MM.1S (cell line): ENCODE measurements around the gene NLRP12.

Experiments used
- EZH2 ChIP-seq: fragments of 300-600 bp; sonication (generic); optimal IDR thresholded peaks from 2 replicates; pipeline ENCODE3; 2017; ENCODE audit warnings: low read depth, mild to moderate bottlenecking, antibody characterized with exemption, low read length, mixed read lengths
- TF ChIP-seq, protein P1 (sequence below): fragments of 300-600 bp; sonication (generic); IDR thresholded peaks from 2 replicates; pipeline ENCODE4 v1.5.1; 2016; ENCODE audit warnings: antibody characterized with exemption, low read length, mixed read lengths

DNA sequence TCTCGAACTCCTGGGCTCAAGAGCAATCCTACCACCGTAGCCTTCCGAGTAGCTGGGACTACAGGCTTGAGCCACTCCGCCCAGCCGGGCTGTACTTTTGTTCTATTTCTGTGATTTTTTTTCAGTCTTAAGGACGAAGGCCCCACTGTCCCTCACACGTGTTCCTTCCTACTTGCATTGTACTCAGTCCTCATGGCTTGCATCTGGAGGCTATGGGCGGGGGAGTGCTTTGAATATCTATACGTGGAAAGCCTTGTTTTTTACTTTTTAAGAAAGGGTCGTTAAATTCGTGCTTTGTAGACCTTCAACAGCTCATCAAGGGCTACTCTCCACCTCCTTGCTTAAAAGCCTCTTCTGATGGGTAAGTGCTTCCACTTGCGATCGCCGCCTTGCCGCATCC is 36.8 kb downstream of the NLRP12 start:
- TF ChIP-seq, protein P1, sequence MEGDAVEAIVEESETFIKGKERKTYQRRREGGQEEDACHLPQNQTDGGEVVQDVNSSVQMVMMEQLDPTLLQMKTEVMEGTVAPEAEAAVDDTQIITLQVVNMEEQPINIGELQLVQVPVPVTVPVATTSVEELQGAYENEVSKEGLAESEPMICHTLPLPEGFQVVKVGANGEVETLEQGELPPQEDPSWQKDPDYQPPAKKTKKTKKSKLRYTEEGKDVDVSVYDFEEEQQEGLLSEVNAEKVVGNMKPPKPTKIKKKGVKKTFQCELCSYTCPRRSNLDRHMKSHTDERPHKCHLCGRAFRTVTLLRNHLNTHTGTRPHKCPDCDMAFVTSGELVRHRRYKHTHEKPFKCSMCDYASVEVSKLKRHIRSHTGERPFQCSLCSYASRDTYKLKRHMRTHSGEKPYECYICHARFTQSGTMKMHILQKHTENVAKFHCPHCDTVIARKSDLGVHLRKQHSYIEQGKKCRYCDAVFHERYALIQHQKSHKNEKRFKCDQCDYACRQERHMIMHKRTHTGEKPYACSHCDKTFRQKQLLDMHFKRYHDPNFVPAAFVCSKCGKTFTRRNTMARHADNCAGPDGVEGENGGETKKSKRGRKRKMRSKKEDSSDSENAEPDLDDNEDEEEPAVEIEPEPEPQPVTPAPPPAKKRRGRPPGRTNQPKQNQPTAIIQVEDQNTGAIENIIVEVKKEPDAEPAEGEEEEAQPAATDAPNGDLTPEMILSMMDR = no peak
- no peak for TF ChIP-seq EZH2
